ENCODE data around the gene GNPTG.

Gene GNPTG

DNA sequence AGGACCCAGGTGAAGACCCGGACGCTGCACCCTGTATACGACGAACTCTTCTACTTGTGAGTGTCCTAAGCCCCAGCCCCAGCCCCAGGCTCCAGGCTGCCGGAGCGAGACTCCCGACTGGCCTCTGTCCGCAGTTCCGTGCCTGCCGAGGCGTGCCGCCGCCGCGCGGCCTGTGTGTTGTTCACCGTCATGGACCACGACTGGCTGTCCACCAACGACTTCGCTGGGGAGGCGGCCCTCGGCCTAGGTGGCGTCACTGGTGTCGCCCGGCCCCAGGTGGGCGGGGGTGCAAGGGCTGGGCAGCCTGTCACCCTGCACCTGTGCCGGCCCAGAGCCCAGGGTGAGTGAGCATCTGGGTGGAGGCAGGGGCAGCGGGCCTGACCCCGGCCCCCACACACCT lies 3.8 kb upstream of the GNPTG start:
- DNase-seq, result no peak

DNA sequence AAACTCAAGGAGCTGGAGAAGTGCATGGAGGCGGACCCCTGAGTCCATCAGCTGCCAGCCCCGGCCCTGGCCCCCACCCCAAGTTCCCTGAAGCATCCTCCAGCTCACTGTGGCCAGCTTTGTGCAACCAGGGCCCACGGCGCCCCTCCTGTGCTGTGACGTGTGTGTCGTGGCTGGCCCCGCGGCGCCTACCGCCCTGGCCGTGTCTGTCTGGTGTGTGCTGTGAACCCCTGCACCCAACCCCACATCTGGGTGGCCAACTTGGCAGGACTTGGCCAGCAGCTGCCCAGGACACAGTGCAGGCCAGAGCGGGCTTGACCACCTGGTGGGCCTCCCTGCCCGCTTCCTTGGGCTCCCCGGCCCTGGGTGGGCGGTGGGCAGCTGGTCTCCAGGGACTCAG lies 3.3 kb upstream of the GNPTG start:
- no peak for DNase-seq

DNA sequence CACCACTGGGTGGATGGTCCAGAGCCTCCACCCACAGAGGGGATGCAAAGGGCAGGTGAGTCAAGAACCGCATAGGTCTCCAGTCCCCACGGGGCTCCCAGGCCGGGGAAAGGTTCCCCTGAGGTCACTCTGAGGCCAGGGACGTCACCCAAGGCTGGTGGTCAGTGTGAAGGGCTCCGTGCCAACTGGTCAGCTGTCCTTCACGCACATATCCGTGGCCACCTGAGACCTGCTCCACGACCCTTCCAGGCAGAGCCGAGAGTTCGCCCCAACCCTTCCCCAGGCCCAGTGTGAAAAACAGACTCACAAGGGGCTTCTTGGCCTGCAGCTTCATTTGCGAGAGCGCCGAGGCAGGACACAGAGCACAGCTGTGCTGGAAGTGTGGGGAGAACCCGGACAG lies 2.8 kb upstream of the GNPTG start:
- no peak for DNase-seq

DNA sequence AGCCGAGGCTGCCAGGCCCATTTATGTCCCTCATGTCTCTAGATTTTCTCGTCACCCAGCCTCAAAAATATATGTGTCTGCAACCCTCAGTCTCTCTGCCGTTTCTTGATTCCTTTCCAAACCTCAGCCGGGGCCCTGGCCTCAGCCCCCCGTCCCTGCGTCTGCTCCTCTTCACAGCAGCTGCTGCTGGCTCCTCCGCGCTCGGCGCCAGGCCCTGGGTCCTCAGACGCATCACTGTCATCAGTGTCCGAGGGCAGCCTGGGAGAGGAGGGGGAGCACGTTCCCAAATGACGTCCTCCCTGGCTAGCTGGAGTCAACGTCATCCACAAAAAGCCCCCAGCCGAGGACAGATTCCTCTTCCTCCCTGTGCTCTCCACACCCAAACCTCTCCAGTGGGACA lies 2.4 kb upstream of the GNPTG start:
- DNase-seq, result no peak

DNA sequence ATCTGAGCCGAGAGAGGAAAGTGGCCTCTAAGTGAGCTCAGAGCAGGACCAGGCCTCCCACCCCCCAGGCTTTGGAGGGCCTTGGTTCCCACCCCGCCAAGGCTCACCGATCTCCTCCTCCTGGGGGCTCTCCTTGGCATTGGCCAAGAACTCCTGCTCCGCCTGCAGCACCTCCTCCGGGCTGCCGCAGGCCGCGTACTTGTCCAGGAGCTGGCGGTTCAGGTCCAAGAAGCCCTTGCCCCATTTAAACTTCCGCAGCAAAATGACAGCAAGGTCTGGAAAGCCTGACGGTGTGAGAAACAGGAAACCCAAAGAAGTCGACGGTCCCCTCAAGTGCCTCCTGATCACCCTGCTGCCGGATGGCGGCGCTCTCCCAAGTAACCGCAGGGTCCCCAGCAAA lies 1.8 kb upstream of the GNPTG start:
- DNase-seq, result no peak

DNA sequence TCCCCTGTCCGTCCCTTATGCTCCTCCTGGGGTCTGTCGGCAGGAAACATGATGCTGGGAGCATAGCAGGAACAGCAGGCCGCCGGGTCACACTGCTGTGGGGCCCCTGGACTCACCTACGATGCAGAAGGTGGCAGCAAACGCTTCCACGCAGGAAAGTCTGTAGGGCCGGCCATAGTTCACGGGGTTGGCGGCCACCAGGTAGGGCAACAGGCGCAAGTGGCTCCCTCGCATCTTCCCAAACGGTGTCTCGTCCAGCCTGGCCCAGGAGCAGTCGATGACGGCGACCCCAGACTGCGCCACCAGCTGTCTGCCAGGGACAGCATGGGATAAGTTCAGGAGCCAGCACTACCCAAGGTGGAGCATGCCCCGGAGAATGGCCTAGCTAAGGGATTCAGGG lies 1.0 kb upstream of the GNPTG start:
- no peak for DNase-seq

DNA sequence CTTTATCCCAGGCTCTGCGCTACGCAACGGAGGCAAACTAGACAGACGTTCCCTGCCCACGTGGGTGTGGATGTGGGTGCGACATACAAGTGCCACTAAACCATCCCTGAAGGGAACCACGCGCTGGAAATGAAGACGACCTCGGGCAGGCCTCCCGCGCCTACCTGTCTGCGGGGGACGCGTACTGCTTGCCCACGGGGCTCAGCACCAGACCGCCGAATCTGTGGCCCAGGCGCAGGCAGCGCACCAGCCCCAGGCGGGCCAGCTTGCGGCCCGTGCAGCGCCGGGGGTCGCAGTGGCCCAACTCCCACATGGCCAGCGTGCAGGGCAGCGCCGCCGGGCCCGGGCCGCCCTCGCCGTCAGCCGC lies 533 bp upstream of the GNPTG start:
- DNase-seq, result no peak

DNA sequence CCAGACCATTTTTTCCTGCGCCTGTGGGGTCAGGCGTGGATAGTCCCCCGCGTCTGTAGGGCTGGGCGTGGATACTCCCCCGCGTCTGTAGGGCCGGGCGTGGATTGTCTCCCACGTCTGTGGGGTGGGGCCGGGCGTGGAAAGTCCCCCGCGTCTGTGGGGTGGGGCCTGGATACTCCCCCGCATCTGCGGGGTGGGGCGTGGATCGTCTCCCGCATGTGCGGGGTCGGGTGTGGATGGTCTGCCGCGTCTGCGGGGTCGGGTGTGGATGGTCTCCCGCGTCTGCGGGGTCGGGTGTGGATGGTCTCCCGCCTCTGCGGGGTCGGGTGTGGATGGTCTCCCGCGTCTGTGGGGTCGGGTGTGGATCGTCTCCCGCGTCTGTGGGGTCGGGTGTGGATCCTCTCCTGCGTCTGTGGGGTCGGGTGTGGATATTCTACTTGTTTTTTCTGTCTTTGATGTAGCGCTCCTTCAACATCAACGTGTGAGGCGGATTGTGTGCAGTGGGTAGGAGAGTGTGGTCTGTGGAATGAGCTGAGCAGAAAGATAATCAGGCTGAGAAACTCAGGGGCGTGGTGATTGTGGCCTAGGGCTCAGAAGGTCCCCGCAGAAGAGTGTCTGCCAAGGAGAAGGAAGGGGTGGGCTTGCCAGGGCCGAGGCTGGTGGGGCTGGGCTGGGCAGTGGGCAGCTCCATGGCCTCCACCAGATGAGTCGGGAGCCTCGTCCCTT lies 3.2 kb downstream of the GNPTG start:
- no peak for DNase-seq

DNA sequence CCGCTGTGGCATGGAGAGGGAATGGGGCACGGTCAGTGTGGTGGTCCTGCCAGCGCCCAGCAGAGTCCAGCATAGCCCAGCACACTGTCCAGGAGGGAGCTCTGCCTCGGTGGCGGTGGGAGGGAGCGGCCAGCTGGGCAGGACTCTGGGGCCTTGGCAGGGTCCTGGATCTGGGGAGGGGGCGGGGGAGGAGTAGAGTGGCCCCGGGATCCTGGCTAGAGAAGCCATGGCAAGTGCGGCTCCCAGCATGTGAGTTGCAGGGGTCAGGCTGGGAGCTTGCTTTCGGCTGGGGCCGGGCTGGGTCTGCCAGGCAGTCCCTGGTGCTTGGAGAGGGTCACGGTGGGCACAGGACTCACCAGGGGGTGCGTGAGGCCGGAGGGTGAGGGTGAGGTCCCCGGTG lies 3.9 kb downstream of the GNPTG start:
- DNase-seq, result no peak

DNA sequence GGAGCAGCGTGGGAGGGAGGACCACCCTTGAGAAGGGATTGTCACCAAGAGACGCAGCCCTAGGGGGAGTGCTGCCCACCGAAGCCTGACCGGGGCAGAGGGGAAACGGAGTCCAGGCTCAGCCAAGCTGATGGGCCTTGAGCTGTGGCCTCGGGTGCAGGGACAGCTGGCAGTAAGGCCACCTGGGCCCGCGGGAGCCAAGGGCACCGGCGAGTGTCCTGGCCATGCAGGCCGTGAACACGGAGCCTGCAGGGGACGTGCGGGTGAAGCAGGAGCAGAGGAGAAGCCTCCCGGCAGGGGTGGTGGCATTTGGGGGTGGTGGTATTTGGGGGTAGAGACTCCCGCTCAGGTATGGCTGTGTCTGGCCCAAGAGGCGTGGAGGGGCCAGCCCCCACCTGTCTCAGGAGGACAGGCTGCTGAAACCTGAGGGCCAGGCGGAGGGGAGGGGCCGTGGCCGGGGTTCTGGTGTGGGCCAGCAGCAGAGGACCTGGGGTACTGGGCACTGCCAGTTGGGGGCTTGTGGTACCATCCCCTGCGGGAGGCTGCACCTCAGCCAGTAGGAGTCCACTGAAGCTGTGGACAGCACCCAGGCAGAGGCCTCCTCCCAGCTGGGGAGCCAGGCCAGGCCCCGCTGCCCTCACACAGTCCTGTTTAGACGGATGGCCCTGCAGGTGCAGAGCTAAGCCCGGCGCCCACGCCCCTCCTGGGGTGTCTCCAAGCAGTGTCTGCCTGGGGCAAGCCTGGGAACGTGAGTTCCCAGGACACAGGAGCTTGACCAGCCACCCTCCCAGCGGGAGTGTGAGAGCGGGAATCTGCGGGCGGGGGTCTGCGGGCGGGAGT lies 4.5 kb downstream of the GNPTG start:
- DNase-seq, result no peak

DNA sequence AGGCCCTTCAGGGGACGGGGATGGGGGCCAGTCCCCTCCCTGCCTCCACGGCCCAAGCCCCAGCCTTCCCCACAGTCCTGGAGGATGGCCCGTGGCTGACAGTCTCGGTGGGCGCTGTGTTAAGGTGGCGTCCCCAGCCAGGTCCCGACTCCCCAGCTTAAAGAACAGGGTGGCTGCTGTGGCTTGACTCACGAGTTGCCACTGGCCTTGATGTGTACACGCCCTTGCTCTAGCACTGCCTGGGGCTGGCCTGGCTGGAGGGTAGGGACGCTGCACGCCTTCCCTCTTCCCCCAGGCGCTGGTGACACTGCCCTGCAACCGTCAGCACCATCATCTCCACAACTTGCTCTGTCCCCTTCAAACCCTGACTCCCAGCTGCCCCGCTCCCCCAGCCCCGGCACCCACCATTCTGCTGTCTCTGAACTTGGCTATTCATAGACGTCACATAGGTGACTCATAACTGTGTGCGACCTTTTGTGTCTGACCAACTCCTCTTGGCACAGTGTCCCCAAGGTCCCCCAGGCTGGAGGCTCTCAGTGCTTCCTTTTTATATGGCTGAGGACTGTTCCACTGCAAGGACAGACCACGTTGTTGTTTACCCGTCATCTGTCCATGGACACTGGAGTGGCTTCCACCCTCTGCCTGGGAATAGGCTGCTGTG lies 6.3 kb downstream of the GNPTG start:
- DNase-seq, result no peak

DNA sequence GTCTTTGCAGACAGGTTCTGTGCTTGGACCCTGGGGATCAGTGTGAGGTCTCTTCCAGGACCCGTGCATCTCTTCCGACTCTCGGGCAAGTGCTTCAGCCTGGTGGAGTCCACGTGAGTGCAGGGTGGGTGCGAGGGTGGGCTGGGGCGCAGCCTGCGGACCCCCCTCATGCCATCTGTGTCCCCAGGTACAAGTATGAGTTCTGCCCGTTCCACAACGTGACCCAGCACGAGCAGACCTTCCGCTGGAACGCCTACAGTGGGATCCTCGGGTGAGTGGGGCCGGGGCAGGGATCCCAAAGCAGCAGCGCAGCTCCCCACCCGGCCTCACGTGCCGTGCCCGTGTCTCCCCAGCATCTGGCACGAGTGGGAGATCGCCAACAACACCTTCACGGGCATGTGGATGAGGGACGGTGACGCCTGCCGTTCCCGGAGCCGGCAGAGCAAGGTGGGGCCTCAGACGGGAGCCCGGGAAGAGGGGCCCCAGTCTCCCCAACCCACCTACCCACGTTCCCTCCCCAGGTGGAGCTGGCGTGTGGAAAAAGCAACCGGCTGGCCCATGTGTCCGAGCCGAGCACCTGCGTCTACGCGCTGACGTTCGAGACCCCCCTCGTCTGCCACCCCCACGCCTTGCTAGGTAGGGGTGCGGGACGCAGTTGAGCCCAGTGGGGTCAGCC lies 10.1 kb downstream of the GNPTG start:
- DNase-seq, result no peak

DNA sequence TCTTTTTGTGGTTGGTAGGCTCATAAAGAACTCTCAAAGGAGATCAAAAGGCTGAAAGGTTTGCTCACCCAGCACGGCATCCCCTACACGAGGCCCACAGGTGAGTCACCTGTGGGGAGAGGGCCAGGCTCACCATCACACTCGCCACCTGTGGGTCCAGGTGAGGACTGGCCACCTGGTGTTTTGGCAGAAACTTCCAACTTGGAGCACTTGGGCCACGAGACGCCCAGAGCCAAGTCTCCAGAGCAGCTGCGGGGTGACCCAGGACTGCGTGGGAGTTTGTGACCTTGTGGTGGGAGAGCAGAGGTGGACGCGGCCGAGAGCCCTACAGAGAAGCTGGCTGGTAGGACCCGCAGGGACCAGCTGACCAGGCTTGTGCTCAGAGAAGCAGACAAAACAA lies 11.1 kb downstream of the GNPTG start:
- DNase-seq, result no peak

DNA sequence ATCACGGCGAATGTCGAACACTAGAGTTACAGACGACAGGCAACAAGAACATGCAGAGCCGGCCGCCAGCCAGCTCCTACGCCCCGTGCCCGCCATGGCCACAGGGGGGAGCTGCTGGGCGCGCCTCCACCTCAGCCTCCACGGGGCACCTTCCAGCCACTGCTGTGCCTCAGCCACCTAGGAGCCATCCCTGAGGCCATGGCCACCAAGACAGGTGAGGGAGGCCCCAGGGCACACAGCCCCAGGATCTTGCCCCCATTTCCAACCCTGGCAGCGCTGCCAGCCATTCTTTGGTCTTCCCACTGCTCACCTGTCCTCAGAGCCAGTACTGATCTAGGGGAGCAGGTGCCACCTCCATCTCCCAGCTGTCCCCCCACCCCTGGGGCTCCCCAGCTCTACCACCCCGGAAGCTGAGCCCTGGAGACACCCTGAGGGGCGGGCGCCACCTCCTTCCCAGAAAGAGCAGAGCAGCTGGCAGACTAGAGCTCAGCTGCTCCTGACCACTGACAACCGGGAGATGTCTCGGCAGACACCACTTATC lies 11.8 kb downstream of the GNPTG start:
- DNase-seq, result peak; percentile 57

DNA sequence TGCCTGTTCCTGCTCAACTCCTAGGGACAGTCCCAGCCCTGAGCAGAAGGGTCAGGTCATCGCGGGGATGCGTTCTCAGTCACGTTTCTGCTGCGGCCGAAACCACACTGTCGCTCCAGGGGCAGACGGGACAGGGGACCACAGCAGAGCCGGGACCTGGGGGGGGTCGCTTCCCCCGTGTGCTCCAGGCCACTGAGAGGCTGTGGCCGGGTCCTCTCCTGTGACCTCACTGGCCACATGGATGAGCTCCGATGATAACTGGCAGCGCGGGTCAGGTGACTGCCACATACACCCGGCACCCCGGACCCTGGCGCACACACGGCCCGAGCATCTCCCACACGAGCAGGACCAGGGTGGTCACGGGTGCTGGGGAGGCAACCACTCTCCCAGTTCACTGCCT lies 12.8 kb downstream of the GNPTG start:
- no peak for DNase-seq

DNA sequence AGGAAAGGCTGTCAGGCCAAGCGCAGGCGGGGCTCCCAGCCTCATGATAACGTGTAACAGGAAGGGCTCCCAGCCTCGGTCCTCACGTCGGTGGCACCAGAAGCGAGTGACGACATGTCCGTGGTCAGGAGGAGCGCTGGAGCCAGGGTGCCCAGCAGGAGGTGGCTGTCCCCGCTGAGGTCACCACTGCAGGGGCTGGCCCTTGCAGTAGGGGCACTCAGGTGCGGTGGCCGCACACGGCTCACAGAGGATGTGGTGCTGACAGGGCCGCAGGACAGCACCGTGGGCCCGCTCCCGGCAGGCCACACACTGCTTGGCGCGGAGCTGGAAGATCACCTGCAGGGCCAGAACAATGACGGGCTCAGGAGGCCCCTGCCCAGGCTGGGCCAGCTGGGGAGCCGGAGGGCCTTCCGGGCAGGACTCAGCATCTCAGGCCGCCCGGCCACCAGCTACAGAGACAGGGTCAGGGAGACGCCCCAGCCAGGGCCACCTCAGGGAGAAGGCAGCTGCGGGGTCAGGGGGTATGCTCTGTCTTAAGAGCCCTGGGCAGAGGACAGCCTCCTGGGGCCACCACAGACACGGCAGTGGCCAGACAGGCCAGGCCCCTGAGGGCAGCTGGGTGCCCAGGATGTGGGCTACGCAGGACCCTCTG lies 14.5 kb downstream of the GNPTG start:
- no peak for DNase-seq

DNA sequence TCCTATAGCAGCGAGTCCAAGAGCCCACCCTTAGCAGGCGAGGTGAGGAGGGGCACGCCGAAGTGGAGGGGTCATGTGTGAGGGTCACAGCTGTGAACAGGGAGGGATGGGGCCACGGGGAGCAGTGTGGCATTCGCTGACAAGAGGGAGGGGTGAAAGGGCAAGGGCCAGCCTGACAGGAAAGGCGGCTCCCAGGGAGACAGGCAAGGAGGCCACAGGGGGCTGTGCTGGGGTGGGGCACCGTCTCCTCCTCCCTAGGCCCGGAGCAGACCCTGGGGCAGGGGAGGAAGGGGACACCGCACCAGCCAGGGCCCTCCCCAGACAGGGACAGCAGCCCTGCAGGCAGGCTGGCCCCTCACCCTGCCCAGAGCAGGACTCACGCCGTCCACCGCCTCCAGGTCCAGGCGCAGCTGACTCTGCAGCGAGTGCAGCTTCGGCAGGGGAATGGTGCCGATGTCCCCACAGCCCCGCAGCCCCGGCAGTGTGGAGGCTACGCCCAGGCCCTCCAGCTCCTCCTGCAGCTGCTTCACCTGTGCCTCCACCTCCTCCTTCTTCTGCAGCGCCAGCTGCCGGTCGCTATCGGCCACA lies 15.1 kb downstream of the GNPTG start:
- no peak for DNase-seq

DNA sequence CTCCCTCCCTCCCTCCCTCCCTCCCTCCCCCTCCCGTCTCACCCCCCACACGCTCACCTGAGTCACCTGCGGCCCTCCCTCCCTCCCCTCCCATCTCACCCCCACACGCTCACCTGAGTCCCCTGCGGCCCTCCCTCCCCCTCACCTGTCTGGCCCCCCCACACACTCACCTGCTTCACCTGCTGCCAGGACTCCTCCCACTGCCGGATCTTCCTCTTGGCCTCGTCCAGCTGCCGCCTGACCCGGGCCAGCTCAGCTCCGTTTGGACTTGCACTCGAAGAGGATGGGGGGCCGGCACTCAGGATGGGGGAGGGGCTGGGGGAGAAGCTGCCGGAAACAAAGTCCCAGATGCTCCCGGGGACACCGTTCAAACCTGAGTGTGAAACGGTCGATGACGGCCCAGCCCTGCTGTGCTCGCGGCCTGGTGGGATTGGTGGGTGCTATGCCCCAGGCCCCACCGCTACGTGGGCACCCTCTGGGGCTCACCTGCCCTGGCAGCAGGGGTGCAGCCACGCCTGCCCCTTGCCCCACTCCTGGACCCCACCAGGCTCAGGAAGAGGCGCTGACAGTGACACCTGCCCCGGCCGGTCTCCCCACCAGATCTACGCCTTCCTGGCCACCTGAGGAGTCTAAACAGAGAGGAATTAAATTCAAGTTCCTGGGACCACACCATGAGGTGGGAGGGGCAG lies 15.9 kb downstream of the GNPTG start:
- no peak for DNase-seq

DNA sequence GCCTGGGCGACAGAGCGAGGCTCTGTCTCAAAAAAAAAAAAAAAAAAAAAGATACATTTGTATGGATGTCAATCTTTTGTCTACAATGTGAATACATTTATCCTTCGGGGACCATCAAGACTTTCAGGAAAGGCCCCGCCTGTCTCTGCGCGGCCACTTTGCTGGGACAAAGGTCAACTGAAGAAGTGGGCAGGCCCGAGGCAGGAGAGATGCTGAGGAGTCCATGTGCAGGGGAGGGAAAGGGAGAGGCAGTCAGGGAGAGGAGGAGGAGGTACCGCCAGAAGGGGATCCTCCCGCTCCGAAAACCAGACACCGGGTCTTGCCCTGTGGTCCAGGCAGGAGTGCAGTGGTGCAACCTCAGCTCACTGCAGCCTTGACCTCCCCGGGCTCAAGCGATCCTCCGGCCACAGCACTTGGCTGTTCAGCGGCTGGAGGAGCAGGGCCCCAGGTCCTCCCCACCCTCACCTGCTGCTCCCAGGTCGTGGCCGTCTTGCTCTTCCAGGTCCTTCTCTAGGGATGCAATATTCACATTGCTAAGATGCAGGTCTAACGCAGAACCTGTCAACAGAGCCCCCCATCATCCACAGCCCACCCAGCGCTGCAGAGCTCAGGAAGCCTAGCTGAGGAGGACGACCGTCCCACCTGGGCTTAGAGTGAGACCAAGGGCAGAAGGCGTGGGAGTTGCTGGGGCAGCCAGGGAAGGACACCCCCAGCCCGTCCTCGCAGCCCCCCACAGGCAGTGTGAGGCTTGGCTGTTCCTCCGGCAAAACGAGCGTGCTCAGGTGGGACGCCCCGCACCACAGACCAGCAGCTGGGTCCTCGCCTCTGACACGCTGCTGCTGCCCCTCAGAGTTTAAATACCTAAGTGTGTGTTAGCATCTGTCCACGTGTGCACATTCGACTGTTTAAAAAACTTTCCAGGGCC lies 19.6 kb downstream of the GNPTG start:
- no peak for DNase-seq

DNA sequence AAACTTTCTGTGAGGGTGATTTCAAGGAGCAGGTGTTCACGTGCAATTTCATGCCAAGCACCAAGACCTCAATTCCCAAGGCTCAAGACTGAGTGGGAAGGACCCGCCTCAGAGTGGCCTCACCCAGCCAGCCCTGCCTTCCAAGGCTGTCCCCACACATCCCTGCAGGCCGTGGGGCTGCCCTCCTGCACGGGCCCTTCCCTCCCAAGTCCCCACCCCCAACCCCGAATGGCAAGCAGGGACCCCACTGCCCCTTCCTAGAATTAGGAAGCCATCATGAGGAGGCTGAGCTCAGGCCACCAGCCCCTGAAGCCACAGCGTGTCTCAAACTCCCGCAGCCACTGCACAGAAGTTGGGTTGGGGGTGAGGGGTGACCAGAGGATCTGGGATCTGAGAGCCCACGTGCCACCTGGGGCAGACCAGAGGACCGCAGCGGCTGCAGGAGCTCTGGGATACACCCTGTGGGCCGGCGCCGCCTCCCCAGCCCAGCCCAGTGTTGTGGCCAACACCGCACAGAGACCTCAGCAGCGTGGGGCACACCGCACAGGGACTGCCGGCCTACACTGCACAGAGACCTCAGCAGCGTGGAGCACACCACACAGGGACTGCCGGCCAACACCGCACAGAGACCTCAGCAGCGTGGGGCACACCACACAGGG lies 20.7 kb downstream of the GNPTG start:
- DNase-seq, result no peak
